OCI-LY1 (cell line): ENCODE data around the gene ITIH1.

ENCODE experiments used
- H2AFZ ChIP-seq: fragments of 200-600 bp; sonication (generic), shearing (Covaris generic); 2 replicates; pipeline ENCODE4 v1.6.0; 2014; ENCODE audit warnings: antibody characterized with exemption, mild to moderate bottlenecking, low read length
- H3F3A ChIP-seq: fragments of 200-600 bp; sonication (generic), shearing (Covaris generic); 2 replicates; pipeline ENCODE4 v1.6.0; 2014; ENCODE audit warnings: mild to moderate bottlenecking, antibody characterized with exemption, low read length, moderate library complexity; ENCODE audit not compliant: insufficient read depth
- H3K27ac ChIP-seq: fragments of 200-600 bp; sonication (generic); 2 replicates; pipeline ENCODE4 v1.5.1; 2014; ENCODE audit warnings: low read length, mixed run types, mild to moderate bottlenecking, low read depth; ENCODE audit not compliant: poor library complexity, severe bottlenecking
- H3K27me3 ChIP-seq: fragments of 200-600 bp; sonication (generic); 2 replicates; pipeline ENCODE4 v1.6.0; 2014; ENCODE audit warnings: antibody characterized with exemption, mild to moderate bottlenecking, low read length, moderate library complexity; ENCODE audit not compliant: insufficient read depth
- H3K36me3 ChIP-seq: fragments of 200-600 bp; sonication (generic); 2 replicates; pipeline ENCODE4 v1.6.1; 2014; ENCODE audit warnings: mild to moderate bottlenecking, antibody characterized with exemption, low read length, moderate library complexity, mixed read lengths; ENCODE audit not compliant: insufficient read depth
- H3K4me1 ChIP-seq: fragments of 200-600 bp; sonication (generic); 2 replicates; pipeline ENCODE4 v1.5.1; 2014; ENCODE audit warnings: mild to moderate bottlenecking, low read length, moderate library complexity; ENCODE audit not compliant: insufficient read depth, severe bottlenecking
- H3K4me2 ChIP-seq: fragments of 200-600 bp; sonication (generic), shearing (Covaris generic); 2 replicates; pipeline ENCODE4 v1.6.1; 2014; ENCODE audit warnings: low read length
- H3K4me3 ChIP-seq: fragments of 200-600 bp; sonication (generic); 2 replicates; pipeline ENCODE4 v1.5.1; 2014; ENCODE audit warnings: low read length, low read depth, mild to moderate bottlenecking, mixed read lengths; ENCODE audit not compliant: poor library complexity, severe bottlenecking
- H3K79me2 ChIP-seq: fragments of 200-600 bp; shearing (Covaris generic); 2 replicates; pipeline ENCODE4 v1.6.1; 2016; ENCODE audit warnings: mixed run types, low read length, mixed read lengths; ENCODE audit not compliant: insufficient read depth
- H3K9ac ChIP-seq: fragments of 200-600 bp; sonication (generic), shearing (Covaris generic); 2 replicates; pipeline ENCODE4 v1.6.1; 2014; ENCODE audit warnings: mild to moderate bottlenecking, low read length, mixed read lengths
- H3K9me2 ChIP-seq: fragments of 200-600 bp; sonication (generic), shearing (Covaris generic); 2 replicates; pipeline ENCODE4 v1.6.1; 2014; ENCODE audit warnings: low read depth, mild to moderate bottlenecking, low read length, mixed read lengths
- H3K9me3 ChIP-seq: fragments of 200-600 bp; shearing (Covaris generic); 2 replicates; pipeline ENCODE4 v1.6.1; 2014; ENCODE audit warnings: low read length, mixed read lengths
- H4K20me1 ChIP-seq: fragments of 200-600 bp; sonication (generic), shearing (Covaris generic); 2 replicates; pipeline ENCODE4 v1.6.0; 2016; ENCODE audit warnings: mild to moderate bottlenecking, low read length; ENCODE audit not compliant: insufficient read depth
- CTCF ChIP-seq: fragments of 200-600 bp; sonication (generic), shearing (Covaris generic); IDR thresholded peaks from 2 replicates; pipeline ENCODE4 v1.5.1; 2017; ENCODE audit warnings: mild to moderate bottlenecking, antibody characterized with exemption, low read length, moderate library complexity, mixed read lengths
- EZH2 ChIP-seq: fragments of 200-600 bp; sonication (generic), shearing (Covaris generic); IDR thresholded peaks from 2 replicates; pipeline ENCODE4 v1.8.0; 2017; ENCODE audit warnings: borderline replicate concordance, mixed run types, mild to moderate bottlenecking, antibody characterized with exemption, low read length, moderate library complexity, mixed read lengths

ITIH1 gene

GRCh38 chr3:52827441-52827840 is 50.0 kb downstream of the ITIH1 start:
- no peak overlapping the region for H3K4me2 ChIP-seq
- H3K36me3 ChIP-seq: no peaks in the 10 kb centered on the region
- H3K4me3 ChIP-seq: no peak overlapping the region
- H3K9me3 ChIP-seq: no peaks in the 10 kb centered on the region
- no peak overlapping the region for H2AFZ ChIP-seq
- H3K79me2 ChIP-seq: no peaks in the 10 kb centered on the region
- H3K27ac ChIP-seq: no peak overlapping the region
- H3F3A ChIP-seq: no peaks in the 10 kb centered on the region
- H3K9me2 ChIP-seq: no peaks in the 10 kb centered on the region
- H3K27me3 ChIP-seq: no peaks in the 10 kb centered on the region
- H3K9ac ChIP-seq: no peak overlapping the region
- H4K20me1 ChIP-seq: no peaks in the 10 kb centered on the region
- H3K4me1 ChIP-seq: no peaks in the 10 kb centered on the region
- TF ChIP-seq EZH2 (no peak), CTCF (no peak)

GRCh38 chr3:52827866-52828376 is 50.5 kb downstream of the ITIH1 start:
- H3K9me3 ChIP-seq: no peaks in the 10 kb centered on the region
- no peak overlapping the region for H2AFZ ChIP-seq
- no peaks in the 10 kb centered on the region for H4K20me1 ChIP-seq
- no peaks in the 10 kb centered on the region for H3K4me1 ChIP-seq
- no peak overlapping the region for H3K9ac ChIP-seq
- H3K4me3 ChIP-seq: no peak overlapping the region
- no peaks in the 10 kb centered on the region for H3F3A ChIP-seq
- H3K27me3 ChIP-seq: no peaks in the 10 kb centered on the region
- no peaks in the 10 kb centered on the region for H3K9me2 ChIP-seq
- H3K4me2 ChIP-seq: no peak overlapping the region
- no peaks in the 10 kb centered on the region for H3K79me2 ChIP-seq
- no peak overlapping the region for H3K27ac ChIP-seq
- H3K36me3 ChIP-seq: no peaks in the 10 kb centered on the region
- TF ChIP-seq CTCF (no peak), EZH2 (no peak)

GRCh38 chr3:52829482-52829881 is 52.1 kb downstream of the ITIH1 start:
- Histone ChIP-seq H3K4me1 (no peaks in the 10 kb centered on the region), H4K20me1 (no peaks in the 10 kb centered on the region), H3K9me2 (no peaks in the 10 kb centered on the region), H3K36me3 (no peaks in the 10 kb centered on the region), H3K9ac (no peak overlapping the region), H3K79me2 (no peaks in the 10 kb centered on the region), H3K4me2 (no peak overlapping the region), H3K27me3 (no peaks in the 10 kb centered on the region), H3K27ac (no peak overlapping the region), H3F3A (no peaks in the 10 kb centered on the region), H3K4me3 (no peak overlapping the region), H3K9me3 (no peaks in the 10 kb centered on the region), H2AFZ (no peak overlapping the region)
- TF ChIP-seq CTCF: no peak
- no peak for TF ChIP-seq EZH2
